ENCODE results near the gene TOP2B. TPM values are rescaled to one million over a fixed set of nuclear protein-coding genes. Genes with fewer than 3 reads are reported as not detected.

The TOP2B gene
- total RNA-seq, 1 donor from 2014 or later = 200 TPM

- no peak for DNase-seq (ENCODE audit: low spot score, unreplicated experiment)
- TF ChIP-seq CTCF (IDR thresholded peaks at IDR 0.05; ENCODE audit: unreplicated experiment) = no peak
- H3K27me3 Mint-ChIP-seq = no peaks in the 10 kb centered on the region
- H3K27ac Mint-ChIP-seq = no peak overlapping the region
- peaks cover 21% of the 10 kb centered on the region for H3K36me3 Mint-ChIP-seq (ENCODE audit: insufficient read depth)
- no peak overlapping the region for H3K4me3 Mint-ChIP-seq (ENCODE audit: low read depth)
- H3K9me3 Mint-ChIP-seq (ENCODE audit: low read depth) = peaks cover 20% of the 10 kb centered on the region
- H3K4me1 Mint-ChIP-seq (ENCODE audit: low read depth) = peaks cover 23% of the 10 kb centered on the region
Measured at GRCh38 chr3:25648925-25649830, 15.5 kb downstream of the TOP2B start.

- Mint-ChIP-seq H3K4me3 (ENCODE audit: low read depth) (no peak overlapping the region), H3K27me3 (no peaks in the 10 kb centered on the region), H3K36me3 (ENCODE audit: insufficient read depth) (peaks cover 22% of the 10 kb centered on the region), H3K4me1 (ENCODE audit: low read depth) (peaks cover 21% of the 10 kb centered on the region), H3K9me3 (ENCODE audit: low read depth) (peaks cover 20% of the 10 kb centered on the region), H3K27ac (peak overlapping the region; percentile 62)
- peak; percentile 73 for DNase-seq (ENCODE audit: low spot score, unreplicated experiment)
- TF ChIP-seq CTCF (IDR thresholded peaks at IDR 0.05; ENCODE audit: unreplicated experiment) = peak; percentile 96
Measured at GRCh38 chr3:25648107-25648535, 16.6 kb downstream of the TOP2B start.

- Mint-ChIP-seq H3K4me3 (ENCODE audit: low read depth) (no peak overlapping the region), H3K4me1 (ENCODE audit: low read depth) (peaks cover 21% of the 10 kb centered on the region), H3K27me3 (no peaks in the 10 kb centered on the region), H3K9me3 (ENCODE audit: low read depth) (no peaks in the 10 kb centered on the region), H3K36me3 (ENCODE audit: insufficient read depth) (peaks cover 18% of the 10 kb centered on the region), H3K27ac (no peak overlapping the region)
- DNase-seq (ENCODE audit: low spot score, unreplicated experiment) = no peak
- no peak for TF ChIP-seq CTCF (IDR thresholded peaks at IDR 0.05; ENCODE audit: unreplicated experiment)
Measured at GRCh38 chr3:25635038-25635437, 29.7 kb downstream of the TOP2B start.

GRCh38 chr3:25633919-25634318, 30.8 kb downstream of the TOP2B start:
- H3K27me3 Mint-ChIP-seq = no peaks in the 10 kb centered on the region
- no peaks in the 10 kb centered on the region for H3K9me3 Mint-ChIP-seq (ENCODE audit: low read depth)
- no peak for DNase-seq (ENCODE audit: low spot score, unreplicated experiment)
- TF ChIP-seq CTCF (IDR thresholded peaks at IDR 0.05; ENCODE audit: unreplicated experiment) = no peak
- peaks cover 22% of the 10 kb centered on the region for H3K36me3 Mint-ChIP-seq (ENCODE audit: insufficient read depth)
- H3K4me1 Mint-ChIP-seq (ENCODE audit: low read depth) = peaks cover 21% of the 10 kb centered on the region
- H3K27ac Mint-ChIP-seq = no peak overlapping the region
- no peak overlapping the region for H3K4me3 Mint-ChIP-seq (ENCODE audit: low read depth)

GRCh38 chr3:25631989-25632388, 32.7 kb downstream of the TOP2B start:
- no peak for TF ChIP-seq CTCF (IDR thresholded peaks at IDR 0.05; ENCODE audit: unreplicated experiment)
- Mint-ChIP-seq H3K4me3 (ENCODE audit: low read depth) (no peak overlapping the region), H3K27ac (peak overlapping the region; percentile 64), H3K4me1 (ENCODE audit: low read depth) (peaks cover 19% of the 10 kb centered on the region), H3K9me3 (ENCODE audit: low read depth) (no peaks in the 10 kb centered on the region), H3K27me3 (no peaks in the 10 kb centered on the region), H3K36me3 (ENCODE audit: insufficient read depth) (peaks cover 25% of the 10 kb centered on the region)
- DNase-seq (ENCODE audit: low spot score, unreplicated experiment) = no peak
